Suppressor macrophage treated with lipopolysaccharide for 1 hour (primary cell): ENCODE results near the gene BCR.

Source experiments
- DNase-seq, 3 donors: peaks; one replicate each; pipeline ENCODE4 v3.0.0-alpha.2; 2020 to 2022

BCR gene

GRCh38 chr22:23245799-23246136, 65.5 kb downstream of the BCR start:
- DNase-seq = peak; percentile 68 to 88 (median 87)

DNA sequence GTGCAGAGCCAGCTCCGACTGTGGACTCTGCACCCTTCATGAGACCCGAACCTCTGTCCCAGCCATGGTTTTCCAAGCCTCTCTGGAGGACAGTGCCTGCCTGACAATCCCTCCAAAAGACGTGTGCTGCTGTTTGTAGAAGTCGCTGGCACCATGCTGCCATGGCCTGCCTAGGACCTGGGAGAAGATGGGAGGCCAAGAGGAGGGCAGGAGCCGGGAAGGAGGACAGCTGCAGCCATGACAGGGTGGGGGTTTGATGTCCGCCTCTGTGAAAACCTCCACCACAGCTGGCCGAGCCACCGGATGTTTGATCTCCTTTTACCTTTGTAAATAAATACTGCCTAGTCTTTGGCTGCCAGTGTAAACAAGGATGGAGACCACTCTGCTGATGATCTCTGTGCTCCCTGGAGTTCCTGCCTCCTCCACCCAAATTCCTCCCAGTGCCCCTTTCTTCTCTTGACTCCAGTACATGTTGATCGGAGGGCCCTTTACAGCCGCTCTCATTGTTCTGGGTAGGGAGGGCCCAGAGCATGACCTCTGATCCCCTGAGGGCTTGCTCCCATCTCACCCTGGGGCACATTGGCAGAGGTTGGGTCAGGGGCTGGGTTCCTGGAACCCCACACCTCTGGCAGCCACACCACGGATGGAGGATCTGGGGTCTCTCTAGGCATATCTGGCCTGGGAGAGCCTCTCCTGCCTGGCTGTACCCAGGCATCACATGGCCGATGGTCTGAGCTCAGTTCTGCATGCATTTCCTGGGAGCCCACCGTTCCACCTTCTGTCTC, 66.9 kb downstream of the BCR start:
- no peak for DNase-seq

DNA sequence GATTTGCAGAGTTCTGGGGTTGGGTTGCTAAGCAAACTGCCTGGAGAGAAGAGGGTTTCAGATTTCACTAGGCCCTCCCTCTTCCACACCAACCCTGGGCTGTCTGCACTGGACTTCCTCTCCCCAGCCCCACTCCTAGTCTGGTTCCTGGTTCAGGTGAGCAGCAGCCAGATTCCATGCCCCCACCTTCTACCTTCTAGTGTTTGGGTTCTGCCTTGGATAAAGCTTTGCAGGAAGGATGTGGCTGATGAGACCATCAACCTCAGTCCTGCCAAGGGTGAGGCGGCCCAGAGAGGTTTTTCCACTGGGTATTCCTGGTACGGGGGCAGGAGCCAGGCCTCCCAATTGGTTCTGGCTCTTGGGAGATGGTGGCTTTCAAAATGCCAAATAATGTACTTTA, 68.3 kb downstream of the BCR start:
- no peak for DNase-seq

- DNase-seq = no peak
Measured at GRCh38 chr22:23250056-23250784, 69.9 kb downstream of the BCR start.

GRCh38 chr22:23250785-23251363, 70.6 kb downstream of the BCR start:
- DNase-seq = no peak

- peak in 2 of 3 donors; percentile 16 to 19 for DNase-seq
Measured at GRCh38 chr22:23251445-23252093, 71.3 kb downstream of the BCR start.

- no peak for DNase-seq
Measured at GRCh38 chr22:23253475-23254055, 73.3 kb downstream of the BCR start.

- DNase-seq = no peak
Measured at GRCh38 chr22:23255506-23256170, 75.3 kb downstream of the BCR start.

DNA sequence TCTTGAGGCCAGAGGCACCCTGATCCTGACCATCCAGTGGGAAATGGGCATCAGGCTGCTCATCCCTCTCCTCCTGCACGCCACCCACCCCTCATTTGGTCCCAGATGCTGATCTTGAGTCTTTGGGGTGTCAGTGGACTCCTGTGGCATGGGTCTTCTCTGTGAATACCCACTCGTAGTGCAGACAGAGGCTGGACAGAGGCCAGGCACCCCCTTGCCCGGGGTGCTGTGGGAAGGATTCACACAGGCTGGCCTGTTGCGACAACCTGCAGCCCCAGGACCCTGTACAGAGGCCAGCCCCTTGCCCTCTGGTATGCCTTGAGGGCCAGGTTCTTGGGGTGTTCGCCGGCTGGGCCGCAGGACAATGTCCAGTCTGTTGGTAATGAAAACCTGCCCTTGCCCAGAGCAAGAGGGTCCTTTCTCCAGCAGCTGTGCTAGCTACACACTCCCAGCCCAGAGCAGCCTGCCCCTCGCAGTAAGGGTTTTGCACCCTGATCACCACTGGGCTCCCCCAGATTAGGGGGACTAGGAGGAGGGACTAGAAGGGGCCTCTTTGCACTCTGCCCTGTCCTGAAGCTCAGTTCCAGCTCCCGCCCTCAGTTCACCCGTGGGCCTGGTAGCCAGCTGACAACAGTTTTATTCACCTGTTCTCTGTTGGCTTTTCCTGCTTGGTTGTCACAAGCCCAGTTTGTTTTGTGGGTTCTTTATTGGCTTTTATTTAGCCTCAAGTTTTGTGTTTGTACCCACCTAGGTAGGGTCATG, 76.0 kb downstream of the BCR start:
- no peak for DNase-seq

GRCh38 chr22:23256986-23257888, 76.9 kb downstream of the BCR start:
- DNase-seq = no peak

- DNase-seq = no peak
Measured at GRCh38 chr22:23257889-23258825, 77.8 kb downstream of the BCR start.

- no peak for DNase-seq
Measured at GRCh38 chr22:23258826-23259170, 78.5 kb downstream of the BCR start.

GRCh38 chr22:23259916-23260644, 79.8 kb downstream of the BCR start:
- no peak for DNase-seq

DNA sequence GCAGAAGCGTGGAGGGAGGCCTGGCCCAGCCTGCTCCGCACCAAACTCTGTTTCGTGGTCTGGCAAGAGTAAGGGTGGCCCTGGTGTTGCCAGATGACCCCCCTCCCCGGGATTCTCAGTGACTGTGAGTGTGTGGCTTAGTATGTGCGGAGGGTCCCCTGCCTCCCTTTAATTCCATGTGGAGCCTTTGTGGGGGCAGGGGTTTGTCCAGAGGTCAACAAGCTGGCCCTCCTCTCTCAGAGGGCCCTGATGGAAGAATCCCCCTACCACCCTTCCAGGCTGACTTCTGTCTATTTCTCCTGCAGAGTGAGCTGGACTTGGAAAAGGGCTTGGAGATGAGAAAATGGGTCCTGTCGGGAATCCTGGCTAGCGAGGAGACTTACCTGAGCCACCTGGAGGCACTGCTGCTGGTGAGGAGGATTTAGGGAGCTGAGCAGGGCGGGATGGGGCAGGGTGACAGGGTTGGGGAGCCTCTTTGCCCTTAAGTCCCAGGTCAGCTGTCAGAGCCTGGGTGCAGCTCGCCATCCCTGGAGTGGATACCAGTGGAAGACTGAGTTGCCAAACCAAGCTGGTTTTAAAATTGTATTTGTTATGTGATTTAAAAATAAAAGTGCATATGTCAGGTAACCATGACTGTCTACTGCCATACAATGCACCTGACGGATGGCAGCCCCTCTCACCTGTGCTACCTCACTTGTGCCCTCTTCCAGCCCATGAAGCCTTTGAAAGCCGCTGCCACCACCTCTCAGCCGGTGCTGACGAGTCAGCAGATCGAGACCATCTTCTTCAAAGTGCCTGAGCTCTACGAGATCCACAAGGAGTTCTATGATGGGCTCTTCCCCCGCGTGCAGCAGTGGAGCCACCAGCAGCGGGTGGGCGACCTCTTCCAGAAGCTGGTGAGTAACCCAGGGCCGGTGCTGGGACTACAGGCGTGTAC, 80.6 kb downstream of the BCR start:
- no peak for DNase-seq

GRCh38 chr22:23261900-23262450, 81.7 kb downstream of the BCR start:
- DNase-seq = no peak

DNA sequence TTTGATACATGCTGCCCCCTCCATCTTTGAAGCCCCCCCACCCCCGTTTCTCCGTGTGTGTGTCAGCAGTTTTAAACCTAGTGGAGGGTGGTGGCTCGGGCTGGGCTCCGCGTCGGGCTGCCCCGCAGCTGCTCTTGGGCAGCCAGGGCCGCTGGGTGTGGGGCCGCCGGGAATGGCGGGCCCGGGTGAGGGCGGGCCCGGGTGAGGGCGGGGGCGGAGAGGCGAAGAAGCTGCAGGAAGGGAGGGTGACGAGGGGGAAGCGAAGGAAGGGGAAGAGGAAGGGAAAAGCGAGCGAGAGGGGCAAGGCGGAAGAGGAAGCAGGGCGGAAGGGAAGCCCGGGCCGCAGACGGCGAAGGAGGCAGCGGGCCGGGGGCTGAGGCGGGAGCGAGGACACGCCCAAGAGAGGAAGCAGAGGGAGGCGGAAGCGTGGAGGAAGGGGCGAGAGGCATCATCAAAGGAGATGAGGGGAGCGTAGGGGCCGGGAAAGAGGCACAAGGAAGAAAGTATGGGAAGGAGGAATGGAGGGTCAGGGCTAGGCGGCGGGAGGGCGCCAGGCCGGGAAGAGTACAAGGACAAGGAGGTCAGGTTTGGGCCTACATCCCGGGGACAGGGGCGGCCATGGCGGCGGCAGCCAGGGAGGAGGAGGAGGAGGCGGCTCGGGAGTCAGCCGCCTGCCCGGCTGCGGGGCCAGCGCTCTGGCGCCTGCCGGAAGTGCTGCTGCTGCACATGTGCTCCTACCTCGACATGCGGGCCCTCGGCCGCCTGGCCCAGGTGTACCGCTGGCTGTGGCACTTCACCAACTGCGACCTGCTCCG, 82.4 kb downstream of the BCR start:
- DNase-seq = no peak
